Measurements from ENCODE around the gene TRABD2B.

TRABD2B gene

DNA sequence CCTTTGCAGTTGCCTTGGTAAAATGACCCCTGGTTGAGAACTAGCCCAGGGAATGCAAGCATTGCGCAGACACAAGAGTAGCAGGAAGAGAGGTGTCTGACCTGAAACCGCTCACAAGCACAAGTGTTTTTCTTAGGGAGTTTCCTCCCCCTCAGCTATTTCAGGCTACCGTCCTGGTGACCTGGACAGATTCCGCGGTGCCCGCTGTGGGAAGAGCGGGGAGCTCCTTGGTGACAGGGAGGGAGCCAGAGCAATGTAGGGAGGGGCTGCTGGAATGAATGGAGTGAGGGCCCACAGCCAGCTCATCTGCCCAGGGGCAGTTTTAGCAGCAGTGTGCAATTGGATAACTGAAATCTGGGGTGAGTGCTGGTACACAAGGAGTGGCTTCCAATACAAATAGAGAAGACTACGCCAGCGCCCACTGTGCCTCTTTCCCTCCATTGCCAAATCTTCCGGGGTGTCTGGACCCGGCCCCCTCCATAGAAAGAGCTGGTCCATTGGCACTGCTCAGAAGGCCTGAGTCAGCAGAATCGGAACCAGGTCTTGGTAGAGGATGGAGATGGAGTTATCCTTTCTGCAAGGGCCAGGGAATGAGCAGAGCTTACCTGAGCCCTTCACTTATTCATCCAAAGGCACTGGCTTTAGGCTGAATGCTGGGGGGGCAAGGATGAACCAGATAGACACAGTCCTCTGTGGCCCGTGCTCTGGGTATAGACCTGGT is 82.8 kb downstream of the TRABD2B start:
- in situ Hi-C loops (cut with HindIII; ENCODE audit: low sequenced_read_pairs): no loop called here

DNA sequence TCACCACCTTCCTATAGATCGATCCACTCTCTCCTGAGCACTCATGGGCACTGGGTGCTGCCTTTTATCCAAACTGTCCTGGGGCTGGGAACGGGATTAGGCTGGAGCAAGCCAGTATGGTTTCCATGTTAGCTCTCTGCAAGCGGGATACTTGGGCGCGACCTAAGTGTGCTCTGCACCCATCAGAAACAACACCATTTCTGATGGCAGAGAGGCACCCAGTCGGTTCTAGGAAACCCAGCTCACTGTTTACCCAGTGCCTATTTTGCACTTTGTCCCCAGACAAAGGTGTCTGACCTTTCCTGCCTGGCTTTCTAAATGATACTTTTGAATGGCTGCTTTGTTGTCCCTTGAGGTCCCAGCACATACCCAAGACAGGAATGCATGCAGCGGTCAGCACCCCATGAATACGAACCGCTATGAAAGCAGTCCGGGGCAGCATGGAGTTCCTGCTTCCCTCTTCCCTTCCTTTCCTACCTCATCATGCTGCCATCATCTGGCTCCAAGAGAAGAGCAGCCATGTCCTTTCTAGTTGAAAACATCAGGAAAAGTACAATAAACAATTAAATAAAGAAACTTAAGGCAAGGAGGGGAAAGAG is 83.9 kb downstream of the TRABD2B start:
- in situ Hi-C loops (cut with HindIII; ENCODE audit: low sequenced_read_pairs): no loop called here

DNA sequence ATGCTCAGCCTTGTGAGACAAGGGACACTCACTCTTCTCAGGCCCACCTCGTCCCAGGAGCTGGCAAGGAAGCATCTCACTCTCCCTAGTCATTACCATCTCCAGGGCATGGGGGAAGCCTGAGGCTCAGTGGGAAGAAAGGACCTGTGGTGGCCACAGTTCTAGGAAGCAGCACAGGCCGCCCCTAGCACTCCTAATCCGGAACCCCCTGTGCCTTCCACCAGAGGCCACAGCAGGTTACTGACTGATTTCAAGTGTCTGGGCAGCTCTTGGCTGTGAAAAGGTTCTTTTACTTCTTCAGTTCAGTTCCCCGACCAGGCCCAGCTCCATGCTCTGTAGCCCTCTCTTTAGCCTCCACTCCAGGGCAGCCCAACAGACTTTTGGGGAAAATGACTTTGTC is 84.4 kb downstream of the TRABD2B start:
- in situ Hi-C loops (cut with HindIII; ENCODE audit: low sequenced_read_pairs): no loop called here

DNA sequence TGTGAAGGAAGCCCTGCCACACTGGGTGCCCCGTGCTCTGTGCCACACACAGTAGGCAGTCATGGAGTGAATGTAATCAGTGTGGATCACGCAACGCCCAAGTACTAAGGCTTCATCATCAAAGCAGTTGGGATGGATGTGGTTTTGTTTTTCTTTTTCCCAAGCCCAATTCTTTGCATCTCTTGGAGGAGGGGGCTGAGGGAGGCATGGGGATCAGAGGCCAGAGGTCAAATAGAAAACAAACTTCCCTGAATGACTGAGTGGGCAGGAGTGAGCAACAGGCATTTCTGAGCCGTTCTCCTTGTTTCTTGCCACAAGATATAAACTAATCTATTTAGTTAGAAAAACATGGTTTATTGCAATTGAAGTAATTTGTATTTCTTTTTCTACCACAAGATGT is 85.3 kb downstream of the TRABD2B start:
- in situ Hi-C loops (cut with HindIII; ENCODE audit: low sequenced_read_pairs): no loop called here

DNA sequence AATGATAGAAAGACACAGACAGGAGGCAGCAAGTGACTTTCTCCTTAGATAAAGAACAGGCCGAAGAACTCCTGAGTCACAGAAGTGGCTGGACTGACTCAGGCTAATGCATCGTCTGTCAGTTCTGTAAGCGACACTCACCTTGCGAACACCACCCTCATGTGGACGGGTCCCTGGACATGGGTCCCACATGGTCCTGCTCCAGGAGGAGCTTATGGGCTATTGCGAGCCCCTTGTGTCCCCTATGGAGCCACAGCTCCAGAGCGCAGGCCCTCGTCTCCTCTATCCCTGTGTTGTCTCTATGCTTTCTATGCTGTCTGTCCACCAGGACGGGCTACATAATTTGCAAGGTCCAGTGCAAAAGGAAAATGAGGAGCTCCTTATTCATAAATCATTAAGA is 85.8 kb downstream of the TRABD2B start:
- in situ Hi-C loops (cut with HindIII; ENCODE audit: low sequenced_read_pairs): no loop called here

GRCh38 chr1:47908258-47908657 is 88.9 kb downstream of the TRABD2B start:
- in situ Hi-C loops (cut with HindIII; ENCODE audit: low sequenced_read_pairs): no loop called here

DNA sequence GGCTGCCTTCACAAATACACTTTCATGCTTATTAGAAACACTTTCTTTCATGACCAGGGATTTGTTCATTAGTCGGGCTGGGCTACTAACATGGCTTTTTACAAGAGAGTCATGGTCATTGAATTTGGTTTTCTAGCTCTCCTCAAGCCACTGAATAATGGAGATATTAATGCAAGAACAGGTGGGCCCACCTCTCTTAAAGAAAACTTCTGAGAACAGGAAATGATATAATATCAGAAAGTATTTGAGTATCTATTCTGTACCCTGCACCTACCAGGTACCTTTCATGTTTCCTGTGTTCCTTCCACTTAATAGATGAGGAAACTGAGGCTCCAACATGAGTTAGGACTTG is 90.0 kb downstream of the TRABD2B start:
- in situ Hi-C loops (cut with HindIII; ENCODE audit: low sequenced_read_pairs): no loop called here

DNA sequence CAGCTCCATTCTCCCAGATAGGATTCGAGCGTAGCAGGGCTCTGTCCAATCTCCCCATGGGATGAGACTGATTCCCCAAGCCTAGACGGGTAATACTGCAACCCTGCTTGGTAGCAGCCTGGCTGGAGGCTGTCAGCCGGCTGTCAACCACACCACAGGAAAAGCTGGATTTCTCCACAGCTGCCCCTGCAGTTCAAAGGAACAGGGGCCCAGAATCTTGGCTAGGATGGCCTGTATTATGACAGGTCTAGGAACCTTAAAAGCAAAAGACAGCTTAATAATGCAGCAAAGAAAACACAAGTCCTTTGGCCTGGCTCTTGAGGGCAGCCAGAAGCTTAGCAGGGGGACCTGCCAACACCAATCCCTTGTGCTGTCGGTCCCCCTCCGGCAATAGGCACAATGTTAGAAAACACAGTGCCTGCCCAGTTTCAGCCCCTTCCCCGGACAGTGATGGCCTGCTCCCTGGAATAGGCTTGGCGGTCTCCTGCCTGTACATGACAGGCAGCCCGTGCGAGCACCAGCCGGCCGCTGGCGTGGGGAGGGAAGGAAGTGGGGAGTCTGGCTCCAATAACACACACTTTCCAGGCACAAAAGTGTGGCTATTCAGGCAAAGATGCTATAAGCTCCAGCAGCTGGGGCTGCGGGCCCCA is 90.5 kb downstream of the TRABD2B start:
- in situ Hi-C loops (cut with HindIII; ENCODE audit: low sequenced_read_pairs): no loop called here

- in situ Hi-C loops (cut with HindIII; ENCODE audit: low sequenced_read_pairs): no loop called here
These were observed 91.2 kb downstream of the TRABD2B start for GRCh38 chr1:47906009-47906432.

- in situ Hi-C loops (cut with HindIII; ENCODE audit: low sequenced_read_pairs): no loop called here
These were observed 93.5 kb downstream of the TRABD2B start for GRCh38 chr1:47903723-47904122.

GRCh38 chr1:47901001-47901575 is 96.1 kb downstream of the TRABD2B start:
- in situ Hi-C loops (cut with HindIII; ENCODE audit: low sequenced_read_pairs): no loop called here

DNA sequence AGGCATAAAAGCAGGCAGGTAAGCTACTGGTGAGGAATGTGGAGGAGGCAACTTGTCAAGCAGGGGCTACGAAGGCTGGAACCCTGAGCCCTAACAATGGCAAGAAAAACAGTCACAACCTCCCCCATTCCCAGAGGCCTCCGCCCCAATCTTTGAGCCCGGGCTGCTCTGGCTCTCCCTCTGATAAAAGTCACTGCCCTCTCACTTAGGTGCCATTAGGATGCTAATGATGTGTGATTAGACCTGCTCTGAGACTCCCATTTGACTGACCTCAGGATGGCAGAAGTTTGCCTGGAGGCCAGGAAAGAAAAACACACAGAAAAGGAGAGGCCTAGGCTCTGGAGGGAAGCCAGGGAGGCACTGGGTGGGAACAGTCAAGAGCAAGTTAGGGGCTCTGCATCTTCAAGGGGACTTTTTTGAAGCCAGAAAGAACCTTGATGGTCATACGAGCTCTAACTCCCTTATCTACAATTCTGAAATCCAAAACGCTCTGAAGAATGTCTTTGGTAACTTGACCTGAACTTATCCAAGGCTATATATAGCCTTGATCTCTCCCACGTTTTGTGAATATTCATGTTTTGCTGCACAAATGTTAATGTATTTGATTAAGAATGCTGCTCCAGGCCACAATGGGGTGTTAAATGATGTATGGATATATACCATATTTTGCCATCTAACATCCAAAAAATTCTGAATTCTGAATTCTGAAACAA is 98.9 kb downstream of the TRABD2B start:
- in situ Hi-C loops (cut with HindIII; ENCODE audit: low sequenced_read_pairs): no loop called here

DNA sequence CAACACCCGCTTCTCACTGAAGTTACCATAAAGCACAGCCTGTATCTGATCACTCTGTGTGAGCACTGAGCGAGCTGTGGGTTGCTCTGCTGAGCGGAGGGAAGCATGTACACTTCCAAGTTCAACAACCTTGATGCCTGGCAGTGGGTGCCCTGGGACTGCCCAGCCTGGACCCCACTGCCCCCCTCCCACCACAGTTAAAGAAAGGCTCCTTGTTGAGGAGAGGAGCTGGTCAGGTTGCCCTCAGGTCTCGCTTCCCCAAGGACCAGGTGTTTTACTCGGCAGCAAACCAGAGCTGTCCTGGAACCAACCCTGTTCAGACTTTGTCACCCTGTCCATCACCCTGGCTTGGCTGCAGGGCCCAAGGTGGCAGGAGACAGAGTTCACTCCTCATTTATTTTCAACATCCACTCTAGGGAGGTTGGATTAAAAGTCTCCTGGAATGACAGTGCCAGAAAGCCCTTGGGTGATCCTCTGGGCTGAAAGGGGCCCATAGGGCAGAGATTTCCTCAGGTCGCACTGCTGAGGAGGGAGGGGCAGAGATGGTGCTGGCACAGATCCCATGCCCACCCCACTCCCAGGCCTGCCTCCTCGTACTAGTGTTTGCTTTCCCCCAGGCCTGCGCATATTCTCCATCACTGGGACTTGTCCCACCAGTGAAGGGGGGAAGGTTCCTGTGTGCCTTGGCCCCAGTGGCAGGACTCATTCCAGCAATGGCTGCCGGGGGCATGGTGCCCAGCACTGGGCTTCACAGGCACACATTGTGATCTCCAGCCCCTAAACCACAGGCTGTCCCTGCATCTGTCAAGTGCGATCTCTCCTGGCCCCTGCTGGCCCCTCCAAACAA is 101.7 kb downstream of the TRABD2B start:
- in situ Hi-C loops (cut with HindIII; ENCODE audit: low sequenced_read_pairs): no loop called here

- in situ Hi-C loops (cut with HindIII; ENCODE audit: low sequenced_read_pairs): no loop called here
These were observed 102.5 kb downstream of the TRABD2B start for GRCh38 chr1:47894410-47895278.

GRCh38 chr1:47893412-47893811 is 103.8 kb downstream of the TRABD2B start:
- in situ Hi-C loops (cut with HindIII; ENCODE audit: low sequenced_read_pairs): no loop called here

- in situ Hi-C loops (cut with HindIII; ENCODE audit: low sequenced_read_pairs): no loop called here
These were observed 106.4 kb downstream of the TRABD2B start for GRCh38 chr1:47890779-47891178.

DNA sequence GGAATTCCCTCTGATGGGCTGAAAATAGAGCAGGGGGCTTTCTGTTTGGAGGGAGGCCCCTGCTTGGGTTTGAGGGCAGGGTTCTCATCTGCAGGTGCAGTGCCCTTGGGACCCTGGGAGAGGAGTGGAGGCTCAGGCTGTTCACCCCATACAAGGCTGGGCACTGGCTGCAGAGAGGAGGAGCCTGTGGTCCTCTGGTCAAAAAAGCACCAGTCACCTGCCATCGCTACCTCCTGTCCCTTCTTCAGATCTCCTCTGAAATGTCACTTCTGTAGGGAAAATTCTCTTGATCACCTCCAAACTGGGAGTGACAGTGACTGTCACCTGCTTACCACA is 108.9 kb downstream of the TRABD2B start:
- in situ Hi-C loops (cut with HindIII; ENCODE audit: low sequenced_read_pairs): no loop called here

DNA sequence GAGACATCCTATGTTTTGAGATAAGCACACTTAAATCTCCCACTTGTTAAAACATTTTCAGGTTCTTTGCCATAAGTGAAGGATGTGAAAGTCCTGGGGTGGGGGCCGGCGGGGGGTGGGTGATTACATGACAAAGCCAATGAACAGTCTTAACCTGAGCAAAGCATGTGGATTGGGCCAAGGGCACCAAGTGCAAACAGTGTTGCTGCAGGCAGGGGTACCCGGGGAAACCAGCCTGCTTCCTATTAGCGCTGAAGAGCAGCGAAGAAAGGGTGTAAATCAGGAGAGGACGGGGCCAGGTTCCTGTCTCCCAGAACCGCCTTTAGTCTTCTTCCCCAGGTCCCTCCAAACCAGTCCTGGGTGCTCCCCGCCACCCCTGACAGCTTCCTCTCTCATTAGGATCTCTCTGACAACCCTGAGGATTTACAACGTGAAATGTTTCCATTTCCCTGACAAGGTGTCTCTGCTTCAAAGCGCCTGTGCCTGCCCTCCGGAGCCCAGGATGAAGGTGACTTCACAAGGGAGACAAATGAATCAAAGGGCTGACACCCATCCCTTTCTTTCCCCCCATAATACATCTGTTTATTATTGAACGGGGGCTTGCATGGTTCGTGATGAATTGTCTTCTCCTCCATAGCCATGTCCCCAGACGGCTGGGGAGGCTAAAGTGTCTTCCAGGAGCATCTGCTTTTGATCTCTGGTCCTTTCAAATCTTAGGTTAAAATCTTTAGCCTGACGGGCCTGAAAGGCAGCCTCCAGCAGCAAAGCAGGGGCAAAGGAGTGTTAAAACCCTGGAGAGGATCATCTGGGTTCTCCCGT is 109.5 kb downstream of the TRABD2B start:
- in situ Hi-C loops (cut with HindIII; ENCODE audit: low sequenced_read_pairs): no loop called here

GRCh38 chr1:47887060-47887459 is 110.1 kb downstream of the TRABD2B start:
- in situ Hi-C loops (cut with HindIII; ENCODE audit: low sequenced_read_pairs): no loop called here
